Skeletal muscle tissue (tissue), 1 donor: Measurements from ENCODE around the gene CASQ1. TPM values are rescaled to one million over a fixed set of nuclear protein-coding genes. Genes with fewer than 3 reads are reported as not detected.

Experiments
- total RNA-seq: library from RNA; depleted of rRNA; stranded (reverse); fragments of >200 nt; gene quantifications from one replicate; pipeline ENCODE4 v1.2.3, GENCODE V29; 2014

The CASQ1 gene
- total RNA-seq, 1 donor from 2014 or later: 616 TPM

Other genes starting within 250 kb of the CASQ1 start
- gene IGSF9, start 245.0 kb upstream of the CASQ1 start, total RNA-seq: under 0.01 TPM
- not detected for gene SLAMF9, start 236.3 kb upstream of the CASQ1 start, total RNA-seq
- gene PIGM, start 158.6 kb upstream of the CASQ1 start, total RNA-seq: 3.1 TPM
- 0.52 TPM for gene KCNJ10, start 120.4 kb upstream of the CASQ1 start, total RNA-seq
- gene KCNJ9, start 109.0 kb upstream of the CASQ1 start, total RNA-seq: not detected
- gene IGSF8, start 92.0 kb upstream of the CASQ1 start, total RNA-seq: 11.5 TPM
- 38.1 TPM for gene ATP1A2, start 74.8 kb upstream of the CASQ1 start, total RNA-seq
- gene ATP1A4, start 39.0 kb upstream of the CASQ1 start, total RNA-seq: under 0.01 TPM
- 26.1 TPM for gene PEA15, start 14.8 kb downstream of the CASQ1 start, total RNA-seq
- gene DCAF8, start 72.0 kb downstream of the CASQ1 start, total RNA-seq: 63.2 TPM
- 30.3 TPM for gene PEX19, start 94.6 kb downstream of the CASQ1 start, total RNA-seq
- gene COPA, start 152.7 kb downstream of the CASQ1 start, total RNA-seq: 211 TPM
- gene NCSTN, start 152.8 kb downstream of the CASQ1 start, total RNA-seq: 53.8 TPM
- not detected for gene NHLH1, start 176.5 kb downstream of the CASQ1 start, total RNA-seq
- gene VANGL2, start 210.0 kb downstream of the CASQ1 start, total RNA-seq: 2.1 TPM